GM19351 (cell line): Measurements from ENCODE around the gene PIK3C2G.

Experiments used
- ATAC-seq: cut with Tn5 transposase; IDR thresholded peaks from one replicate; pipeline ENCODE4 v1.9.1; 2021; ENCODE audit warnings: mild to moderate bottlenecking, moderate library complexity; ENCODE audit not compliant: unreplicated experiment

Gene PIK3C2G

GRCh38 chr12:18696971-18697602, 435.8 kb downstream of the PIK3C2G start:
- no peak for ATAC-seq
